Measurements from ENCODE around the gene PRPF40B. TPM values are rescaled to one million over a fixed set of nuclear protein-coding genes. Genes with fewer than 3 reads are reported as not detected.

Gene PRPF40B
- total and polyA plus RNA-seq, 9 of the 15 experiments (the other 6 are each of a cell fraction or from before 2014, with no cell fraction given) = 0.55 to 10.6 (median 4.8) TPM

- TF ChIP-seq U2AF1 (optimal IDR thresholded peaks at IDR 0.05; ENCODE audit: low read depth, low read length) = no peak
- TF ChIP-seq CC2D1A (IDR thresholded peaks at IDR 0.05) = peak; percentile 93
- TF ChIP-seq SPI1 (IDR thresholded peaks at IDR 0.05; ENCODE audit: borderline replicate concordance, low read depth, low read length) = peak; percentile 29; the same call in 1 of the 2 replicates
- TF ChIP-seq SMAD1 (IDR thresholded peaks at IDR 0.05; ENCODE audit: low read depth, low read length, partially characterized antibody) = no peak
- TF ChIP-seq PML (IDR thresholded peaks at IDR 0.05; ENCODE audit: low read length) = no peak
- TF ChIP-seq ZFP1 (CRISPR knock-in tag; IDR thresholded peaks at IDR 0.05) = no peak
- TF ChIP-seq ETS1 (conservative IDR thresholded peaks at IDR 0.05; ENCODE audit: control insufficient read depth, low read depth, low read length) = no peak
- peak; percentile 99 for TF ChIP-seq RAD21 (CRISPR knock-in tag; conservative IDR thresholded peaks at IDR 0.05 in 1 of 2, IDR thresholded peaks at IDR 0.05 in 1 of 2)
- no peak for TF ChIP-seq SNAPC5 (CRISPR knock-in tag; IDR thresholded peaks at IDR 0.05)
- TF ChIP-seq JUNB (CRISPR knock-in tag; conservative IDR thresholded peaks at IDR 0.05) = no peak
- TF ChIP-seq SP2 (IDR thresholded peaks at IDR 0.05; ENCODE audit: extremely low read depth, low read depth, low read length, poor library complexity, severe bottlenecking) = no peak
- TF ChIP-seq MAX (CRISPR knock-in tag; IDR thresholded peaks at IDR 0.05) = peak; percentile 29
- peak; percentile 57; the same call in 1 of the 2 replicates for TF ChIP-seq ETV5 (CRISPR knock-in tag; IDR thresholded peaks at IDR 0.05; ENCODE audit: low read depth)
- TF ChIP-seq RBBP5 (IDR thresholded peaks at IDR 0.05; ENCODE audit: borderline replicate concordance, insufficient read depth, low read length, poor library complexity, severe bottlenecking) = no peak
- TF ChIP-seq HMG20A (CRISPR knock-in tag; conservative IDR thresholded peaks at IDR 0.05) = no peak
- no peak for TF ChIP-seq ZNF699 (CRISPR knock-in tag; IDR thresholded peaks at IDR 0.05; ENCODE audit: insufficient replicate concordance)
Observed at GRCh38 chr12:49644620-49644994, 21.2 kb downstream of the PRPF40B start (continued).

All from K562 (cell line).